Fibroblast of gingiva (primary cell): ENCODE measurements around the gene FADS2.

Source experiments
- DNase-seq: peaks from one replicate; pipeline ENCODE4 v3.0.0-alpha.2; 2011; ENCODE audit warnings: low read depth

Gene FADS2

DNA sequence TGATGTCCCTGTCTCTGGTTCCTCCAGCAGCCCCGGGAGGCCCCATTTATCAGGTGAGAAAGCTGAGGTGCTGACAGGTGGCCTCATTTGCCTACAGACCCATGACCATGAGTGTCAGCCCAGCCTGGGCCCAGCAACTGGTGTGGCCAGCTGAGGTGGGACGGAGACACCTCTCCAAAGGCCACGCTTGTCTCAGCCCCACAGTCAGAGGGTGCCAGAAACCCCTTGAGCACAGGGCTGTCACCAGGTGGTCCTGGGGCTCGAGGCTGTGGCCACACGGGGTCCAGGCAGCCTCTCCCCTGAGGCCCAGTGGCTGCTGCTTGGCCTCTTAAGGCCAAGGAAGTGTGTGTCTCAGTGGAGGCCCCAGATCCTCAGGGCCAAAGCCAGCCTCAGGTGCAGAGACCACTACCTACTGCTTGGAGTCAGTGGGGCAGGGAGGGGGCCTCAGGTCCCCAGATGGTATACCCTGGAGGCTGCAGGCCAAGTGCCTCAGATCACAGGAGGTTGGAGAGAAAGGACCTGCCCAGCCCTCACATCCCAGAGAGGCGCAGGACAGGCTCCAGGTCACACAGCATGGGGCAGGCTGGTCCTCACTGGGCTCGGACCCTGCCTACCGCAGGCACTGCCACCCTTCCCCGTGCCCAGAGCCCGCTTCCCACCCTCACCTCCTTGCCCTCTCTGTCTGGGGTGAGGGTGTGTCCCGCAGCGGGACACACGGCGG is 77.9 kb downstream of the FADS2 start:
- DNase-seq, result no peak

DNA sequence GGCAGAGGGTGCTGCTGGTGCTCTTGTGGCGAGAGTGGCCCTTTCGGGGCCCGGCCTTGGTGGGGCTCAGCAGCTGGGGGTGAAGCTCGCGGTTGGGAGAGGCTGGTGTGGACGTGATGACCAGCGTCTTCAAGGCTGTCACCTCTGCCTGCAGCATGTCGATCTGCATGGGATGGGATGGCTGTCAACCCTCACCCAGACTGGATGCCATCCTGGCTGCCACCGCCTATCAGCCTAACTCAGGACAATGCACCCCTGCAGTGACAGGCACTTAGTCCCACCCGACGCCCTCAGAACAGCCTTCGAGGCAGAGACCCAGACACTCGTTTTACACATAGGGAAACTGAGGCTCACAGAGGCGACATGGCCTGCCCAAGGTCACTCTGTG is 78.4 kb downstream of the FADS2 start:
- DNase-seq, result no peak

DNA sequence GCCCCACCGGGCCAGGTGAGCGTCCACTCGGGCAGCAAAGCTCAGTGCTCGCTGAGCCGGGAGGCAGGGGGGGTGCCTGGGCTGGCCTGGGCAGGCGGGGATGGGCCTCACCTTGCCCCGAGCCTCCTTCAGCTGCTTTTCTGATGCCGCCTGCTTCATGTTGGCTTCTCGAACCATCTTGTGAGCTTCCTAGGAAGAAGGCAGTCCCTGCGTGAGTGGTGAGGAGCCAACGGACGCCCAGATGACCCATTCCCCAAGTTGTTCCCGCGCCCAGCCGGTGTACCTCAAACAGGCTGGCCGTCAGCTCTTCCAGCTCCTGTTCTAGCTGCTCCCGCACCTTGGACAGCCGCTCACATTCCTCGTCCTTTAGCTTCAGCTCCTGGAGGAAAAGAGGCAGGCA is 79.2 kb downstream of the FADS2 start:
- no peak for DNase-seq

DNA sequence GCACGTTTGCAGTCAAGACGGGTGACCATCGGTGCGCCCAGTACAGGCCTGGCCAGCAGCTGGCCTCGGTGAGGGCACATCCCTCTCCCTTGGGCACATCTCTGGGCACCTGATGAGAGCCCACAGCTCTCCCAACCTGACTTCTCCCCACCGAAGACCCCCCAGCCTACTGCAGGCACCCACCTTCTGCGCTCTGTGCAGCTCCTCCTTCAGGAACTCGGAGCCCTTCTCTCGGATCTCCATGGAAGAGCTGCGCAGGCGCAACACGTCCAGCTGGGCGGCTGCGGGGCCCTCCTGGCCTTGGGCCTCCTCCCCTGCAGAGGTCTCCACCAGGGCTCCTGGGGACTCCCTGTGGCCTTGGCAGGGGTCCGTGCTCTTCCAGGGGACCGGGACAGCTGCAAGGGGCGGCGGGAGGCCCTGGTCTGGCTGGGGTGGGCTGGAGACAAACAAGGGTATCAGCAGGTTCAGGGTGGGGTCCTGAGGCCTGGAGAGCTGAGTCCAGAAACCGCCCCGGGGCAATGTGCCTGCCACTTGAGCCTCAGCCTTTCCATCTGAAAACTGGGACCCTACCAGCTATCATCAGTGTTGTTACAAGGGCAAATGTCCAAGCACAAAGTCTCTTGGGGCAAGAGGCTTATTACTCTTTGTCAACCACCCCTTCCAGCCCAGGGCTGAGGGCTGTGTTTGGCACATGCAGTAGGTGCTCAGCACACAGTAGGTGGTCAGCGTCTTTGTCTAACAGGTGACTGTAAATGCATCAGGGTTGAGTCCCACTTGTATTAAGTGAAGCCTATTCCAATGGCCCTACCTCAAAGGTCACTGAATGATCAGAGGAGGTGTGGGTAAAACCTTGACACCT is 80.0 kb downstream of the FADS2 start:
- DNase-seq, result no peak

DNA sequence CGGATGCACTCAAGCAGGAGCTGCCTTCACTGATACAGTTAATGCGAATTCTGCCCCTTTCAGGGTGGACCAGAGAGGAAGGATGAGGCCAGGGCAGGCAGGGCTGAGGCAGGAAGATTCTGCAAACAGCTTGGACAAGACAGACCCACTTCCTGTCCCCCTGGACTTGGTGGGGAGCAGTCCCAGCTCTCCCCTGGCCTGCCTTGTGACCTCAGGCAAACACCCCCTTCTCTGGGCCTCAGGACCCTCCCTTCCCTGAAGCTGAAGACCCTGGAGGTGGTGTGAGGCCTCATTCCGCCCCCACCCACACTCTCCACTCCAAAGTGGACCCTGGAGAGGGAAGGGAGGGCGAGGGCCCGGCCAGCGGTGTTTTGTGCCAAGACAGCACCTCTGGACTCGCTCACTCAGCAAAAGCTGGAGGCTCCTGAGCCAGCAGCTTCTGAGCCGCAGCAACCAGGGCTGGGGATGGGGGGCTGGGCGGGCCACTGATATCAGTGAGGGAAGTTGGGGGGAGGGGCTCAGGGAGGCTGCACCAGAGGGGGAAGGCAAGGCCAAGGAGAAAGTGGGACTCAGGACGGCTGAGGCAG is 80.7 kb downstream of the FADS2 start:
- no peak for DNase-seq

DNA sequence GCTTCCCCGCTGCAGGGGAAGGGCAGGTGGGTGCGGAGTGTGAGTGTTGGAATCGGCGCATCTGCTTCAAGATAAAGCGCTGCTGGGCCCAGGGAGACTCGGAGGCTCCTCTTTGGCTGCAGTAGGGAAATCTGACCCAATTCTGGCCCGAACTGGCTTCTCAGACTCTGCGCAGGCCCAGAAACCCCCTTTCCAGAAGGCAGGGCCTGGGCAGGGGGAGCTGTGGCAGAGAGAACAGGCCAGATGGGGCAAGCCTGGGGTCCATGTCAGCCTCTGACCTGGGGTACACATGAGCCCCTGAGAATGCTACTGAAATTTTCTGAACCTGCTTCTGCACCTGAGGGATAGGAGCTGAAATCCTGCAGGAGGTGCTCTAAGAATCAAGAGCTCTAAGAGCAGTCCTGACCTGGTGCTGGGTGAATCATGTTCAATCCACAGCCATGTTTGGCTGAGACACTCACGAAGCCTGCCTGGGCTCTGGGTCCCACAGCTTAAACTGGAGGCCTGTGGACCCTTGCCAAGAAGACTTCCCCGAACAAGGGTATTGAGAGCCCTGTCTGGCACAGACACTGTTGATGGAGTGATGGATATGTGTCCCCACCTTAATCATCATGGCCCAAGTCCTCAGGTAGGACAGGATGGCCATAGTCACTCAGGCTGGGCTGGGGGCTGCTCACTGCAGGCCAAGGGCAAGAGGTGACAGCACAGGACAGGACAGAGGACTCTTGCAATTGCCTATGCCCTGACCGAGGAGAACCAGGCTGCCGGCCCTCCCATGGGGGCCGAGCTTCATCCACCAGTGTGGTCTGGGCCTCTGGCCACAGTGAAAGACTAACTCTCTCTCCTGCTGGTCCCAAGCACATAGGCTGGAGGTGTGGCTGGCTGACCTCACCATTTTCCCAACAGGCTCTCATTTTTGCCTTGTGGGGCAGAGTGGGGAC is 82.4 kb downstream of the FADS2 start:
- DNase-seq, result no peak

DNA sequence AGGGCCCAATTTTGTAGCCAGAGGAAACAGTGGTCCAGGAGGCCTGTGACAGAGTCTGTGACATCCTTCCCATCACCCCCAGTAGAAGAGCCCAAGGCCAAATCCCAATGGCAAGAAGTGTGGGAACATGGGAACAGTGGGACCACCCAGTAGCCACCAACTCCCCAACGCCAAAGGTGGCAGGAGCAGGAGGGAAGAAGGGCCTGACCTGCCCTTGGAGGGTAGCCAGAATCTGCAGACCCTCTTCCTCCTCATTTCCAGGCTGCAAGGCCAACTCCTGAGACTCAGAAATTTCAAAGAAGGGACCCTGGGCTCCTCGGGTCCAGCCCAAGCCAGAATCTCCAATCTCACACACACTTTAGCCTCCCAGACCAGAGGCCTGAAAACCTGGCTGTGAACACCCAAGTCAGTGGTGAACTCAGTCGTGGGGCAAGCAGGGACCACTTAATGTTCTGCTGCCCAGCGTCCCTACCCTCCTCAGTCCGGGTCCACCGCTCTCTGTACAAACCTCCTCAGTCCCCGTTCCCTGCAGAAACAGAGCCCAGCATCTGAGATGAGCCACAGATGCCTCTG is 83.1 kb downstream of the FADS2 start:
- DNase-seq, result no peak

DNA sequence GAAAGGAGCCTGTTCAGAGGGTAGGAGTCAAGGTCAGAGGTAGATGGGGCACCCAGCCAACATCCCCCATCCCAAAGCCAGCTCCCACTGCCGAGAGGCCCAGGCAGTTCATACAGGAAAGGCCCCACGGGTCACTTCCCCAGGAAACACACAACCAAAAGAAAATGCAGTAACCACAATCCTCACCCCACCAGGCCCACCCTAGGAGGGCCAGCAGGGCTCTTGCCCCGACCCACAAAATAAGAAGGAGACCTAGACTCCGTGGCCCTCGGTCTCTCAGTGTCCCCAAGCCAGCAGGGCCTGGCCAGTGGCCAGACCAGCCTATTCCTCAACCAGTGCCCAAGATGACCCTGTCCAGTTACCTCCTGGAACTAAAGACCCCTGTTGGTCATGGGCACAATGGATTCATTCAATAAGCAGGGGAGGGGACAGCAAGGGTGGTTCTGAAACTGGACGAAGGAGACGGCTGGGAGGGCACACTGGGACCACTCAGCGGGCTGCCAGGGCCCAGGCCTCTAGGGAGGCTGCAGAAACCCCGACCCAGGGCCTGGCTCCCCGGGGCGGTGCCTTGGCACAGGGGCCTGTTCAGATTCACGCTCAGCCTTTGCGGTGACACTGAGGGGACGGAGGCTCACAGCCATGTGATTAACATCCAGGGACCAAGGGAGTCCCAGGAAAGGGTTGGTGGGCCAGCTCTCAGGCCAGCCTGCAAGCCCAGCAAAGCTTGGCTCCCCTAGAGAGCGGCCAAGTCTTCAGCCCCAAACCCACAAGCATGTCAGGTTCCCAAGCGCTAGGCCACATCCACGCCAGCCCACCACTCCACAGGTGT is 83.8 kb downstream of the FADS2 start:
- DNase-seq, result no peak

DNA sequence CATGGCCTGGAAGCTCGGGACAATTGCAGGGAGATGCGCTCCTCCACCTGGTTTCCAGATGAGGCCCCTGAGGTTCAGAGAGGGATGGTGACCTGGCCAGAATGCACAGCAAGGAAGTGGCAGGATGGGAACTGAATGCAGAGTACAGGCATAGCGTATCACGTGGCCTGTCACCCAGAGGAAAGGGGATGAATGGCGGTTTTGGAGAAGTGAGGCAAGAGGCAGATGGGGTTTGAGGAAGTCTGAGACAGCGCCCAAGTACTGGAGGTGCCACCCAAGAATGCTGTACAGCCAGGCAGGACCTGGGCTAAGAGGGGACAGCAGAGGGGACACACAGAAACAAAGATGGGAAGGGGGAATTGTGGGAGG is 84.4 kb downstream of the FADS2 start:
- no peak for DNase-seq

DNA sequence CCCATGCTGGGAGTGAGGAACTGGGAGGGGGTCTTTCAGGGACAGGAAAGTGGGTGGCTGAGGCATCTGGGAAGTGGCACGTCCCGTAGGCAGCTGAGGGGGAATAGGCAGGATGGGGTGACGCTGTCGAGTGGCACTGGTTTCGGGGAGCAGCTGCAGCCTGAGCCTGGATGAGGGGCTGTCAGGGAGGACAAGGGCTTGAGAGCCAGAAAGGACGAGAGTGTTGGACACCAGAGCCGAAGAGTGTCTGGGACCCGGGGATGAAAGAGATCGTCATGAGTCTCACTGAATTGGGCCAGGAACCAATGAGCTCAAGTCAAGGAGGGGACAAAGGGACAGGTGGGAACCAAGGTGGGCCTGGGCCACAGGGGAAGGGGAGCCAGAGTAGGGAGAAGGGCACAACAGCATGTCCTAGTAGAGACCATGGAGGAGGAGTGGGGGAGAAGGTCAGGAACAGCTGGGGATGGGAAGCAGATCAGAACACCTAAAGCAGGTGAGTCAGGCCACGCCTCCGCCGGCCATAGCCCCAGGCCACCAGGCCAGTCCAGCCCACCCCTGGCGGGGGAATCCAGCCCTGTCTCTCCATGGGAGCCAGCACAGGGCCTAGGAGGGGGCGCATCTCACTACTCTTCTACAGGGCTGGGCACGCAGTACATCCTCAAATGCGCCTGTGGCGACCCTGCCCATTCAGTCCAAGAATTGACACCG is 85.0 kb downstream of the FADS2 start:
- DNase-seq, result no peak

DNA sequence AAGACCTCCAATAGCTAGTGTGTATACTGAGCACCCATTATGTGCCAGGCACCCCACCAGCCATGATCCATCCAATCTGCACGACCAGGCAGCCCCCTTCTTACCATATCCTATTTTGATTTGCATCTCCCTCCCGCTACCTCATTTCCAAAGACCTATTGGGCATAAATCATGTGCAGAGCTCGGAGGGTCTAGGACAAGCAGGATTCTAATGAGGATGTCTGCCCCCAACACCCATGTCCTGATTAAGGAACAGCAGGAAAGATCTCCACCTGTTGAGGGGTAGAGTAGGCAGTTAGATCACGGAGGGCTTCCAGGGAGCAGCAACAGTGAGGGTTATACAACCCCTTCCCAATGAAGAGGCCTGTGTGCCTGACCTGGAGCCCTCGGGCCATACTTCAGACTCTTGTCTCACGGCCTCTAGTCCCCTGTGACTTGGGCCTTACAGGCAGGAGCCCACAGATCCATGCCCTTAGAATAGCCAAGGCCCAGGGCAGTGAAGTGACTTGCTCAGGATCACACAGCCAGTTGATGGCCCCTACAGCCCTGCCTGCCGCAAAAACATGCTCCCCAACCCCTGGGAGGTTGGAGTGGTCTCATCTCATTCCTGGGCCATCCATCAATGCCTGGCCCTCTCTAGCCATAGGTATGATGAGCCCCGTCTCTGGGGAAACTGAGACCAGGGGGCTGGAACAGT is 85.7 kb downstream of the FADS2 start:
- no peak for DNase-seq

DNA sequence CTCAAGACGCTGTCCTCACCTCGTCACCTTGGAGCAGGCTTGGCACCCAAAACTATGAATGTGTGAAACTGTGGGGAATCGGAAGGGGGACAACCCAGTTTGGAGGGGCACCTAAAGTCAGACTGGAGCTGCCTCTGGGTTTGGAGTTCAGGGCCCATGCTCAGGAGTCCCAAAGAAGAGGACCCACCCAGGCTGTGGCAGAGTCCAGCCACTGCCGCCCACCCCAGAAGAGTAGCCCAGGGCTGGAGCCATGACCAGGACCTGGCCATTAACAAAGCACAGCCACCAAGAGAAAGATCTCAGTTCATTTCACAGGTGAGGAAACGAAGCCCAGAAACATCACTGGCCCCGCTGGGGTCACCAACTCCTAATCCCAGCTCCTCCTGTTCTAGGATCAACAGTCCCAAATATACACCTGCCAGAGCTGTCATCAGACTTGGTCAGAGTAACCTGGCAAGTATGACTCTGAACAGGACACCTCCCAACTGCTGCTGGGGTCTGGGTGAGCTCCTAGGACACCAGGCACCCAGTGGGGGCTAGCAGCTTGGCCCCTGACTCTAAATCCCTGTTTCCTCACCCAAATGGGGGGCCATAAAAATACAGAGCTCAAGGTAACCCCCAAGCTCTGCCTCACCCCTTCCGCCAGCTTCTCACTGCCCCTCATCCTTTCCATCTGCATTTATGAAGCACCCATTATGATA is 86.5 kb downstream of the FADS2 start:
- DNase-seq, result no peak

DNA sequence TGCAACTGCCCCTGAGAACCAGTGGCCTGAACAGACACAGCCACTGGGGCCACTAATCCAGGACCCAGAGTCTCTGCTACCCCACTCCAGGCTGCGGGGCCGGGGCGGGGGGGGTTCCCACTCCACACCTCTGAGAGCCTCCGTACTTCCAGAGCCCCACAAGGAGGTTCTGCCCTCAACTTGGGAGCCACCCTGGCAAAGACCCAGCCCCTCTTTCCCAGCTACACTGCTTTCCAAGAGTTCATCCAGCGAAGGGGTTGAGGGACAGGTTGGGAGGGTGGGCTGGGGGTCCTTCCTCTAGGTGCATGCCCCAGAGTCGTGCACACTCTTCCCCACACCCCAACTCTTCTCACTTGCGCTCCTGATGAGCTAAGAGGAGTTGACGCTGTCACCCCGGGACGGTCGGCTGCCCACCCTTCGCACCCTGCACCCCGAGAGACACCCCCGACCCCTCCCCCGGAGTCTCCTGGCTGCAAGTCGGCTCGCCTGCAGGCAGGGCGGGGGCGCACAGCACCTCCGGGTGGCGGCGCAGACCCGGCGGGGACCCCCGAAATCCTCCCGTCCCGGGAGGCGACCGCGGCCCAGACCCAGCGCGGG is 88.7 kb downstream of the FADS2 start:
- no peak for DNase-seq
